Sigmoid colon (tissue), 4 donors: ENCODE results near the gene PLAAT5.

Experiments used
- EP300 ChIP-seq, 4 donors: sonication (generic); formaldehyde crosslinking; IDR thresholded peaks; one replicate each; pipeline ENCODE4 v1.6.1; 2017; ENCODE audit warnings: antibody characterized with exemption in 4 of 4
- TF ChIP-seq, protein P1 (sequence below), 4 experiments: fragments of 450-650 bp in 3 of 4; fragments of 200-600 bp in 1 of 4; IDR thresholded peaks; one replicate each; pipeline ENCODE4 v1.5.1; 2016 to 2019; ENCODE audit warnings: antibody characterized with exemption in 4 of 4, mild to moderate bottlenecking in 3 of 4, moderate library complexity in 2 of 4

DNA sequence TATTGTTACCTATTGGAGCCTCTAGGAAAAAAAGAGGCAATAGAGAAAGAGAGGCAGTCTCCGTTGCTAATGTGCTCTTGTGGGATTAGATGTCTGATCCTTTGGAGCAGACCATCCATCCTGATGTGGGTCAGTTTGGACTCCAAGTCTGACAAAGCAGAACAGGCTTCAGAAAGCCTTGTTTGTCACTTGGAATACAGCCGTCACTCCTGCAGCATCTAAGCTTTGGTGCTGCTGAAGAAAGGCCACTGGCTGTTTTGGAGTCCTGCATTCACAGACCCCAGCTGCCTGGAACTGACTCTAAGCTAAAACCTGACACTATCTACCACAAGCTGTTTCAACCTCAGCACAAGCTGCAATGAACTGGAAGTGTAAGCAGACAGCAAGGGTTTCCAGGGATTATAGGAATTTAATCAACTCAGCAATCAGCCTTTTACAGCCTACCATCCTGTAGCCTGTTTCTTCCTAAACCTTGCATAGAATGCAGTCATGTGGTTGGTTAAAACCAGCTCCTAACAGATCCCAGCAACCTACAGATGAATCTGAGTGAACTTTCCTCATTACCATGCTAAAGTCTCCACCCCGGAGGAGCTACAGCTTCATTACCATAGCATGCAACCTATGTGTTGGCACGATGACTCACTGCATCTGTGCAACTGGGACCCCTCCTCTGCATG is 42.0 kb upstream of the PLAAT5 start:
- TF ChIP-seq, protein P1, sequence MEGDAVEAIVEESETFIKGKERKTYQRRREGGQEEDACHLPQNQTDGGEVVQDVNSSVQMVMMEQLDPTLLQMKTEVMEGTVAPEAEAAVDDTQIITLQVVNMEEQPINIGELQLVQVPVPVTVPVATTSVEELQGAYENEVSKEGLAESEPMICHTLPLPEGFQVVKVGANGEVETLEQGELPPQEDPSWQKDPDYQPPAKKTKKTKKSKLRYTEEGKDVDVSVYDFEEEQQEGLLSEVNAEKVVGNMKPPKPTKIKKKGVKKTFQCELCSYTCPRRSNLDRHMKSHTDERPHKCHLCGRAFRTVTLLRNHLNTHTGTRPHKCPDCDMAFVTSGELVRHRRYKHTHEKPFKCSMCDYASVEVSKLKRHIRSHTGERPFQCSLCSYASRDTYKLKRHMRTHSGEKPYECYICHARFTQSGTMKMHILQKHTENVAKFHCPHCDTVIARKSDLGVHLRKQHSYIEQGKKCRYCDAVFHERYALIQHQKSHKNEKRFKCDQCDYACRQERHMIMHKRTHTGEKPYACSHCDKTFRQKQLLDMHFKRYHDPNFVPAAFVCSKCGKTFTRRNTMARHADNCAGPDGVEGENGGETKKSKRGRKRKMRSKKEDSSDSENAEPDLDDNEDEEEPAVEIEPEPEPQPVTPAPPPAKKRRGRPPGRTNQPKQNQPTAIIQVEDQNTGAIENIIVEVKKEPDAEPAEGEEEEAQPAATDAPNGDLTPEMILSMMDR (IDR thresholded peaks at IDR 0.05), result no peak
- TF ChIP-seq EP300 (IDR thresholded peaks at IDR 0.05), result no peak
